ENCODE data around the gene LTB4R2. TPM values are rescaled to one million over a fixed set of nuclear protein-coding genes. Genes with fewer than 3 reads are reported as not detected.
A peak's percentile ranks its signal among the peaks of the same experiment; 100 is the strongest.

The LTB4R2 gene
- total and polyA plus RNA-seq, 12 donors: 0.51 to 2.4 (median 1.1) TPM

DNA sequence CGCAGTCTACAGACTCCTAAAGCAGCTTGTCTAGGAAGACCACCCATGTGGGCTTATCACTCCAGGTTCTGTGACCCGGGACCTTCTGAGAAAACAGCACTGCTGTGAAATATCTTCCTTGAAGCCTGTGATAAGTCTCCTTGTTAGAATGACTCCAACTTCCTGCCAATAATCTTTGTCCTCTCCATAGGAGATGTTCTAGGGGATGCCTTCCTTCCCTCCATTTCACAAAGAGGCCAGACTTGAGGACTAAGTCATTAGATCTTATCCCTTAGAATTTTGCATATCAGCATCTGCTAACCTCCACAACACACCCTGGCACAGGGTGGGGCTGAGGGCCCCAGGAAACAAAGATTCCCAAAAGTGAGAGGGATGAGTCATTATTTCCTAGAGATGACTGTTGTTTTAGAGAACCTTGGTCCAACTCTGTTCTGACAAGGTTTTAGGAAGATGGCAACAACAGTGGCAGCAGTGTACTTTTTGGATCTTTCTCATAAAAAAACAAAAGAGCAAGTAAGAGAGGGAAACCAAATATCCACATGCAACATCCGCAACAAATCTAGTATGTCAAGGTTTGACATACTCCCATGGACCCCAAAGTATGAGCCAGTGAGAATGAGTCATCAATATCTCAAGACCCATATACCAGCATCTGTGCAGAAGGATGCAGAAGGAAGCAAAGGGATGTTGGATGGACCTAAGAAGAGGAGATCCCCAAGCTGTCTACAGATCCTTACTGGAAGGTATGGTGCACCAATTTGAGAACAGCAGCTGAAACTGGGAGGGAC is 7.4 kb downstream of the LTB4R2 start:
- H3K27me3 ChIP-seq: peaks cover 0 to 38% (median 4%) of the 10 kb centered on the region in 7 donors
- intact Hi-C loops (cut with DNase I): loop anchor here in 1 of 10 donors (5.0 kb wide), 1 partner anchor 120 kb away; no protein-coding TSS in a partner anchor
- 75 to 81% methylated on average over 3 of the region's 3 CpGs for WGBS, 2 donors
- H3K27ac ChIP-seq: peak overlapping the region in 2 of 10 donors; percentile 82 to 88
- H3K36me3 ChIP-seq: peaks cover 0 to 48% (median 0%) of the 10 kb centered on the region in 9 donors
- DNase-seq (no peak), ATAC-seq (no peak)
- TF ChIP-seq, protein P1, sequence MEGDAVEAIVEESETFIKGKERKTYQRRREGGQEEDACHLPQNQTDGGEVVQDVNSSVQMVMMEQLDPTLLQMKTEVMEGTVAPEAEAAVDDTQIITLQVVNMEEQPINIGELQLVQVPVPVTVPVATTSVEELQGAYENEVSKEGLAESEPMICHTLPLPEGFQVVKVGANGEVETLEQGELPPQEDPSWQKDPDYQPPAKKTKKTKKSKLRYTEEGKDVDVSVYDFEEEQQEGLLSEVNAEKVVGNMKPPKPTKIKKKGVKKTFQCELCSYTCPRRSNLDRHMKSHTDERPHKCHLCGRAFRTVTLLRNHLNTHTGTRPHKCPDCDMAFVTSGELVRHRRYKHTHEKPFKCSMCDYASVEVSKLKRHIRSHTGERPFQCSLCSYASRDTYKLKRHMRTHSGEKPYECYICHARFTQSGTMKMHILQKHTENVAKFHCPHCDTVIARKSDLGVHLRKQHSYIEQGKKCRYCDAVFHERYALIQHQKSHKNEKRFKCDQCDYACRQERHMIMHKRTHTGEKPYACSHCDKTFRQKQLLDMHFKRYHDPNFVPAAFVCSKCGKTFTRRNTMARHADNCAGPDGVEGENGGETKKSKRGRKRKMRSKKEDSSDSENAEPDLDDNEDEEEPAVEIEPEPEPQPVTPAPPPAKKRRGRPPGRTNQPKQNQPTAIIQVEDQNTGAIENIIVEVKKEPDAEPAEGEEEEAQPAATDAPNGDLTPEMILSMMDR (IDR thresholded peaks at IDR 0.05): no peak
- H3K4me3 ChIP-seq: no peak overlapping the region
- H3K4me1 ChIP-seq: peaks cover 11 to 68% (median 47%) of the 10 kb centered on the region in 9 donors
- H3K9me3 ChIP-seq: no peaks in the 10 kb centered on the region

DNA sequence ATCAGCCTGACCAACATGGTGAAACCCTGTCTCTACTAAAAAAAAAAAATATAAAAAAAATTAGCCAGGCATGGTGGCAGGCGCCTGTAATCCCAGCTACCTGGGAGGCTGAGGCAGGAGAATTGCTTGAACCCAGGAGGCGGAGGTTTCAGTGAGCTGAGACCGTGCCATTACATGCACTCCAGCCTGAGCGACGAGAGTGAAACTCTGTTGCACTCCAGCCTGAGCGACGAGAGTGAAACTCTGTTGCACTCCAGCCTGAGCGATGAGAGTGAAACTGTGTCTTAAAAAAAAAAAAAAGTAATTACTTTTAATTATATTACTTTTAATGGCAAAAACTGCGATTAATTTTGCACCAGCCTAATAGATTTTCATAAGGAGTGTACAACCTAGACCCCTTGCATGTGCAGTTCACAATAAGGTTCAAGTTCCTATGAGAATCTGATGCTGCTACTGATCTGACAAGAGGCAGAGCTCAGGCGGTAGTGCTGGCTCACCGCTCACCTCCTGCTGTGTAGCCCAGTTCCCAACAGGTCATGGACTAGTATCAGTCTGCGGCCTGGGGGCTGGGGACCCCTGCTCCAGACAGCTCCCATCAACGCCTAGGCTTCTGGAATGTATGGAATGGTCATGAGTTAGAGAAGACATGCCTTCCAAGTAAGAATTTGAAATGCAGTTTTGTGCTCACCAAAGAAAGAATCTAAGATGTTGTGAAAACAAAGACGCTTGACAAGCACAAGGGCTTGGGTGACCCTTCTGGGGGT is 11.5 kb downstream of the LTB4R2 start:
- ATAC-seq (no peak), DNase-seq (no peak)
- intact Hi-C loops (cut with DNase I): no loop called here
- Histone ChIP-seq H3K4me3 (no peak overlapping the region), H3K9me3 (no peaks in the 10 kb centered on the region), H3K27ac (no peak overlapping the region), H3K4me1 (peaks cover 1 to 28% (median 8%) of the 10 kb centered on the region in 9 donors), H3K27me3 (peaks cover 0 to 34% (median 4%) of the 10 kb centered on the region in 7 donors), H3K36me3 (peaks cover 0 to 87% (median 0%) of the 10 kb centered on the region in 9 donors)
- WGBS, 2 donors: 88 to 90% methylated on average over 14 of the region's 14 CpGs
- TF ChIP-seq, protein P1 (IDR thresholded peaks at IDR 0.05): no peak

DNA sequence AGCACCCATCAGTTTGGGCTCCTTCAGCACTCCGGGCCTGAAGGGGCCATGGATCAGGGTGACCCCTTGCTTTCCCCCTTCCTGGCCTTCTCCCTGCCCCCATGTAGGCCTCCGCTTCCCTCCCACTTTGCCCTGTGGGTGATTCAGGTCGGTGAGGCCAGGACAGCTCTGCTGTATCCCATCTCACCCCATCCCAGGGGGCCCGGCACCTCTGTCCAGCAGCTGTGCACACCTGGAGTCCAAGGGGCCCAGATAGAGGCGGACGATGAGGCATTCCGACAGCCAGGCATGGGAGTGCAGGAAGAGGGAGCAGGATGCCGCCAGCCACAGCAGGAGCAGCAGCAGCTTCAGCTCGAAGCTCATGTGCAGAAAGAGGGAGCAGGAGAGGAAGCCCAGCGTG is 12.7 kb downstream of the LTB4R2 start:
- no peak for ATAC-seq
- TF ChIP-seq, protein P1 (IDR thresholded peaks at IDR 0.05): no peak
- Histone ChIP-seq H3K27me3 (peaks cover 0 to 21% (median 1%) of the 10 kb centered on the region in 7 donors), H3K4me3 (no peak overlapping the region), H3K9me3 (no peaks in the 10 kb centered on the region), H3K36me3 (peaks cover 0 to 97% (median 0%) of the 10 kb centered on the region in 9 donors), H3K4me1 (peaks cover 0 to 27% (median 0%) of the 10 kb centered on the region in 9 donors), H3K27ac (no peak overlapping the region)
- DNase-seq: no peak
- 75 to 77% methylated on average over 9 to 10 of the region's 10 CpGs for WGBS, 2 donors
- intact Hi-C loops (cut with DNase I): no loop called here

DNA sequence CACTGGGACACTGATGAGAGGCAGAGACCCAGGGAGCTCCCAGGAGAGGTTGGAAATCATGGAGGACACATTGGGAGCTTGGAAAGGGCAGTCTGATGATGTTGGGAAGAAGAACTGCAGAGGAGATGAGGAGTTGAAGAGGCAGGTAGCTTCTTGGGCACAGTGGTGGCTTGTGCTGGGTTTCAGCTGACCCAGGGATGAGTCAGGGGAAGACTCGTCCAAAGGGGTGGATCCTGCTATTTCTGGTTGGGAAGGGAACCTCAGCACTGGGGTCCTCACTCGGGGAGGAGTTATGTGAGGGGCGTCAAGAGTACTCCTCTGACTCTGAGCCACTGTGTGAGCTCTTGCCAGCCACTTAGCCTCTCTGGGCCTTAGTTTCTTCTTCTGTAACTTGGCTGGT is 13.4 kb downstream of the LTB4R2 start:
- no peak for DNase-seq

More for the DNA sequence above, 13.4 kb downstream of the LTB4R2 start:
- Histone ChIP-seq H3K36me3 (peaks cover 0 to 91% (median 0%) of the 10 kb centered on the region in 9 donors), H3K4me1 (peaks cover 0 to 27% (median 0%) of the 10 kb centered on the region in 9 donors), H3K27me3 (peaks cover 0 to 15% (median 0%) of the 10 kb centered on the region in 7 donors), H3K9me3 (no peaks in the 10 kb centered on the region), H3K4me3 (no peak overlapping the region), H3K27ac (no peak overlapping the region)
- WGBS, 2 donors: 75% methylated on average over 3 of the region's 3 CpGs
- intact Hi-C loops (cut with DNase I): no loop called here
- ATAC-seq: no peak
- TF ChIP-seq, protein P1 (IDR thresholded peaks at IDR 0.05): no peak

Data from heart right ventricle (tissue), 16 donors.